Measurements from ENCODE around the gene GNG10. TPM values are rescaled to one million over a fixed set of nuclear protein-coding genes. Genes with fewer than 3 reads are reported as not detected.

GNG10 gene
- total and polyA plus RNA-seq, 7 donors = 12.0 to 22.3 (median 15.4) TPM

GRCh38 chr9:111633389-111633736 lies 28.0 kb upstream of the GNG10 start:
- ATAC-seq (no peak), DNase-seq (no peak)
- intact Hi-C loops (cut with DNase I) = loop anchor here in 1 of 2 donors (5.0 kb wide), 2 partner anchors 36 to 151 kb away; partner anchors contain the start of genes ECPAS and PTGR1
- Histone ChIP-seq H3K9me3 (no peaks in the 10 kb centered on the region), H3K27ac (no peak overlapping the region), H3K4me1 (peaks cover 30% of the 10 kb centered on the region), H3K27me3 (ENCODE audit: insufficient read depth in 3 of 3, low read length in 2 of 3) (no peaks in the 10 kb centered on the region), H3K4me3 (no peak overlapping the region), H3K36me3 (ENCODE audit: insufficient read depth in 1 of 2, low read depth in 1 of 2) (peaks cover 0 to 2% of the 10 kb centered on the region in 2 donors)
- WGBS, 3 donors = 36 to 68% (median 50%) methylated on average over 1 of the region's 1 CpG
- no peak for TF ChIP-seq CTCF (IDR thresholded peaks at IDR 0.05)

GRCh38 chr9:111634860-111635259 lies 26.5 kb upstream of the GNG10 start:
- Histone ChIP-seq H3K27ac (no peak overlapping the region), H3K4me1 (peaks cover 30% of the 10 kb centered on the region), H3K4me3 (no peak overlapping the region), H3K9me3 (no peaks in the 10 kb centered on the region), H3K36me3 (ENCODE audit: insufficient read depth in 1 of 2, low read depth in 1 of 2) (peaks cover 0 to 2% of the 10 kb centered on the region in 2 donors), H3K27me3 (ENCODE audit: insufficient read depth in 3 of 3, low read length in 2 of 3) (no peaks in the 10 kb centered on the region)
- no peak for DNase-seq
- intact Hi-C loops (cut with DNase I) = loop anchor here in 1 of 2 donors (5.0 kb wide), 2 partner anchors 38 to 153 kb away; partner anchors contain the start of genes ECPAS and PTGR1
- no peak for ATAC-seq
- TF ChIP-seq CTCF (IDR thresholded peaks at IDR 0.05) = no peak
- WGBS, 3 donors = 93 to 94% (median 94%) methylated on average over 1 of the region's 1 CpG

- DNase-seq = no peak
- Histone ChIP-seq H3K36me3 (ENCODE audit: insufficient read depth in 1 of 2, low read depth in 1 of 2) (peaks cover 0 to 2% of the 10 kb centered on the region in 2 donors), H3K4me1 (peaks cover 27% of the 10 kb centered on the region), H3K9me3 (no peaks in the 10 kb centered on the region), H3K27me3 (ENCODE audit: insufficient read depth in 3 of 3, low read length in 2 of 3) (no peaks in the 10 kb centered on the region), H3K27ac (no peak overlapping the region), H3K4me3 (no peak overlapping the region)
- TF ChIP-seq CTCF (IDR thresholded peaks at IDR 0.05) = no peak
- intact Hi-C loops (cut with DNase I) = no loop called here
- no peak for ATAC-seq
- 82 to 93% (median 85%) methylated on average over 6 of the region's 6 CpGs for WGBS, 3 donors
Measured at GRCh38 chr9:111637421-111637950, 23.9 kb upstream of the GNG10 start.

DNA sequence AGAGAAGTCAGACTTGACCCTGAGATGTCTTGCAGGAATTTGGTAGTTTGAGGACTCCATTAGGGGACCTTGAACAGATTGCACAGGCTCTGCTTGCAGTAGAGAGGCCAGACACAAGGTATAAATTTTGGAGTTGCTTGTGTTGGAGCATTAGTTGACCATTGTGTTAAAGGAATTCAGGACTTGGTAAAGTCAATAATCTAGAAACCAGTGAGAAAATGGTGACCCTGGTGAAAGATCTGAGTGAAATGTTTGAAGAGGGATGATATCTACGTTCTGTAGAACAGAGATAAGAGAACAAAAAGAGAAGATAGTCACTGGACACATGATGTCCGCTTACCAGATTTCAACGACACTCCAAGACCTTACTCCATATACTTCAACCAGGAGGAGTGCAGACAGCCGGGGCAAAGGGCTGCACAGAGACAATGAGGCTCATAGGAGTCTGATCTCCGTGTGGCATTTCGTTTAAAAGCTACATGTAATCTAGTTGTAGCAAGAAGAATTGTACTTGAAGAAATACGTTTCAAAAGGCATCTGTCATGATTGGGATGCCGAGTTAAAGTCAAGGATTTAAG lies 17.1 kb upstream of the GNG10 start:
- intact Hi-C loops (cut with DNase I) = no loop called here
- no peak for ATAC-seq

More for the DNA sequence above, 17.1 kb upstream of the GNG10 start:
- H3K27me3 ChIP-seq (ENCODE audit: insufficient read depth in 3 of 3, low read length in 2 of 3) = no peaks in the 10 kb centered on the region
- no peaks in the 10 kb centered on the region for H3K9me3 ChIP-seq
- H3K27ac ChIP-seq = no peak overlapping the region
- no peaks in the 10 kb centered on the region for H3K4me1 ChIP-seq
- DNase-seq = no peak
- TF ChIP-seq CTCF (IDR thresholded peaks at IDR 0.05) = no peak
- WGBS, 3 donors = 87 to 92% (median 90%) methylated on average over 8 of the region's 8 CpGs
- no peak overlapping the region for H3K4me3 ChIP-seq
- H3K36me3 ChIP-seq (ENCODE audit: insufficient read depth in 1 of 2, low read depth in 1 of 2) = peaks cover 5 to 36% of the 10 kb centered on the region in 2 donors
